AG04450 (cell line): ENCODE measurements around the gene ZFTA. TPM values are rescaled to one million over a fixed set of nuclear protein-coding genes. Genes with fewer than 3 reads are reported as not detected.

ENCODE experiments used
- CTCF ChIA-PET: fragments of 300-600, 350-600 bp; formaldehyde crosslinking; extraction: SDS; loops from one replicate; lab custom pipeline; 2022; ENCODE audit warnings: antibody characterized with exemption, inconsistent platforms; lab: Charles Lee
- POLR2A ChIA-PET: fragments of 350-600 bp; formaldehyde crosslinking; extraction: SDS; loops from one replicate; lab custom pipeline; 2021; ENCODE audit warnings: antibody characterized with exemption, inconsistent platforms; lab: Yijun Ruan, JAX
- DNase-seq: peaks from one replicate; pipeline ENCODE4 v3.0.0-alpha.2; 2011; ENCODE audit warnings: low read depth, low spot score
- H3K27ac ChIP-seq: one replicate; pipeline ENCODE4 v1.5.1; 2012; ENCODE audit warnings: low read depth, low read length, control low read depth
- H3K27me3 ChIP-seq: one replicate; pipeline ENCODE4 v1.6.0; 2012; ENCODE audit warnings: low read length; ENCODE audit not compliant: control insufficient read depth, insufficient read depth
- H3K4me3 ChIP-seq: 2 replicates; pipeline ENCODE4 v1.5.1; 2011; ENCODE audit warnings: mild to moderate bottlenecking, low read depth, low read length, control low read depth
- H3K9me3 ChIP-seq: 2 replicates; pipeline ENCODE4 v1.5.1; 2012; ENCODE audit warnings: low read length; ENCODE audit not compliant: control insufficient read depth, insufficient read depth
- polyA plus RNA-seq: library from polyadenylated mRNA; depleted of rRNA; stranded (reverse); fragments of >200 nt; gene quantifications from 2 replicates; pipeline ENCODE4 v1.2.3, GENCODE V29; 2011
- TF ChIP-seq, protein P1 (sequence below): IDR thresholded peaks from 2 replicates; pipeline ENCODE4 v1.5.1; 2011; ENCODE audit warnings: low read depth, low read length, control low read depth, inconsistent platforms

ZFTA gene
- polyA plus RNA-seq, 1 experiment: 8.6 TPM

DNA sequence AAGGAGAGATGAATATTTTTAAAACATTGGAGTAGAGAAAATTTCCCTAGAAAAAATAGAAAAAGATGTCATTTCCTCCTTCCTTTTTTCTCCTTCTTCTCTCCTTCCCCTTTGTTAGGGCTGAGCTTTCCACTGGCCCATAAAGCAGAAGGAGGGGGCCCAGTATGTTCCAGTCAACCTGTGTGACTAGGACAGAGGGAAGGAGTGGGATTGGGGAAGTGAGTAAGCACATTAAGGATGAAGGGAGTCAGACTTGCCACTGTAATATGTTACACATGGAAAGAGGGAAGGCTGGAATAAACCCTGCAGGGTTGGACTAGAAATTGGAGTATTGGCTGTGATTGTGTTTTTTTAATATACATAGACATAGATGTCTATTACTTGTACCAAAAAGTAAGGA, 24.6 kb upstream of the ZFTA start:
- TF ChIP-seq, protein P1, sequence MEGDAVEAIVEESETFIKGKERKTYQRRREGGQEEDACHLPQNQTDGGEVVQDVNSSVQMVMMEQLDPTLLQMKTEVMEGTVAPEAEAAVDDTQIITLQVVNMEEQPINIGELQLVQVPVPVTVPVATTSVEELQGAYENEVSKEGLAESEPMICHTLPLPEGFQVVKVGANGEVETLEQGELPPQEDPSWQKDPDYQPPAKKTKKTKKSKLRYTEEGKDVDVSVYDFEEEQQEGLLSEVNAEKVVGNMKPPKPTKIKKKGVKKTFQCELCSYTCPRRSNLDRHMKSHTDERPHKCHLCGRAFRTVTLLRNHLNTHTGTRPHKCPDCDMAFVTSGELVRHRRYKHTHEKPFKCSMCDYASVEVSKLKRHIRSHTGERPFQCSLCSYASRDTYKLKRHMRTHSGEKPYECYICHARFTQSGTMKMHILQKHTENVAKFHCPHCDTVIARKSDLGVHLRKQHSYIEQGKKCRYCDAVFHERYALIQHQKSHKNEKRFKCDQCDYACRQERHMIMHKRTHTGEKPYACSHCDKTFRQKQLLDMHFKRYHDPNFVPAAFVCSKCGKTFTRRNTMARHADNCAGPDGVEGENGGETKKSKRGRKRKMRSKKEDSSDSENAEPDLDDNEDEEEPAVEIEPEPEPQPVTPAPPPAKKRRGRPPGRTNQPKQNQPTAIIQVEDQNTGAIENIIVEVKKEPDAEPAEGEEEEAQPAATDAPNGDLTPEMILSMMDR: no peak
- POLR2A ChIA-PET: no interaction called here
- CTCF ChIA-PET: interaction anchor here (0.9 kb wide), 1 partner anchor 55 kb away, joined by 4 read pairs; no protein-coding TSS in a partner anchor

DNA sequence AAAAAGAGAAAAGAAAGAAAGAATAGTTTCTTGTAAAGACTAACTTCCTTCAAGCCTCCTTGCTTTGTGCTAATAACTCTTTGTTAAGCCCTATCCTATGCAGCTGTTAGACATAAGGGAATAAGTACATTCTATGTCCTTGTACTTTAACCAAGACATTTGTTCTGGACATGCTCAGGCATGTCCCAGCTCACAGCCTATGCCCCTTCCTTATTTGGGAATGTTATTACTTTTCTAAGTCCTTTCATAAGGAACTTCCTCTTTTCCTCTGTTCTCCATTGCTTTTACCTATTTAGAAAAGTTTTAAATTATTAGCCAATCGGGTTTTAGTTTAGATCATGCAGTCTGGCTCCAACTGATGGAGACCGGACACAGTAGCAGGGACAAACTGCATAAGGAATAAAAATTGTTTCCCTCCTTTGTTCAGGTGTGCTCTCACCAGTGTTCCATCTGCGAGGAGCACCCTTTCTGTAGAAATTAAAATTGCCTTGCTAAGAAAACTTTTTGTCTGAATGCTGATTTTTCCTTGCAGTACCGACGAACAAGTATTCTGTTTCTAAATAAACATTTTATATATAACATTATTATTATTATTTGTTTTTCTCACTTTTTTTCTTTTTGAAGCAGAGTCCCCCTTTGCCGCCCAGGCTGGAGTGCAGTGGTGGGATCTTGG, 23.1 kb upstream of the ZFTA start:
- ChIA-PET POLR2A (no interaction called here), CTCF (no interaction called here)
- no peak overlapping the region for H3K27ac ChIP-seq
- TF ChIP-seq, protein P1: no peak
- H3K4me3 ChIP-seq: no peak overlapping the region
- DNase-seq: no peak
- H3K9me3 ChIP-seq: peaks cover 16% of the 10 kb centered on the region
- no peaks in the 10 kb centered on the region for H3K27me3 ChIP-seq

More for the DNA sequence above, 24.6 kb upstream of the ZFTA start:
- Histone ChIP-seq H3K27ac (no peak overlapping the region), H3K27me3 (no peaks in the 10 kb centered on the region), H3K4me3 (no peak overlapping the region), H3K9me3 (peaks cover 16% of the 10 kb centered on the region)
- no peak for DNase-seq

DNA sequence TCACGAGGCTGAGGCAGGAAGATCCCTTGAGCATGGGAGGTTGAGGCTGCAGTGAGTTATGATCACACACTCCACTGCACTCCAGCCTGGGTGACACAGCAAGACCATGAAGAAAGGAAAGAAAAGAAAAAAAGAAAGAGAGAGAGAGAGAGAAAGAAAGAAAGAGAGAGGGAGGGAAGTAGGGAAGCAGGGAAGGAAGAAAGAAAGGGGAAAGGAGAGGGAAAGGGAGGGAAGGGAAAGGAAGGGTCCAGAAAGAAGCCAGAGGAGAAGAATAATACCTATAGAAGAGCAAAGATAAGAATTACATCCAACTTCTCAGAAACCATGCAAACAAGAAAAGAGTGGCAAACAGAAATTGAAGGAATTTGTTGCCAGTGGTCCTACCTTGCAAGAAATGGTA, 17.2 kb upstream of the ZFTA start:
- ChIA-PET POLR2A (no interaction called here), CTCF (interaction anchor here (0.7 kb wide), 1 partner anchor 215 kb away, joined by 3 read pairs; no protein-coding TSS in a partner anchor)

DNA sequence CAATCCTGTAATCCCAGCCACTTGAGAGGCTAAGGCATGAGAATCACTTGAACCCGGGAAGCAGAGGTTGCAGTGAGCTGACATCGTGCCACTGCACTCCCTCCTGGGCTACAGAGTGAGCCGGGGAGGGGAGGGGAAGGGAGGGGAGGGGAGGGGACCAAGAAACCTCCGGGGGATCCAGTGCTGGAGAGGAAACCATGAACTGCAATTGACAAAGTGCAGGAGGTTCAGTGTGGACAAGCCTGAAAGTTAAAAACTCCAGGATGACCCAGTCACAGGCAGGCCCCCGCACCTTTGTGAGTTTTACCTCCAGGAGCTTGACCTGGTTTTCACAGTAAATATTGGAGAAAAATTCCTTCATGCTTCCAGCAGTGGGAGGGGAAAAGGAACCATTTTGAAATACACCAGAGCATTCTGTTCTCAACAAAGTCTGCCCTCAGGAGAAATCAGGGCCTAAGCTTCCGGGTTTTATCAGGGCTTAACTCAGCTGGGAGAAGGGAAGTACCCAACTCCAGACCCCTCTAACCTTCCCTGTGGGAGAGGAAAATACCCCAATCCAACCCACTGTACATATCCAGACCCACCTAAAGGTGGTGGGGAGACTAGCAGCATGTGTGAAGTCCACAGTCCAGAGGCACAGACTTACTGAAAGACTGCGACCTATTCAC, 15.5 kb upstream of the ZFTA start:
- Histone ChIP-seq H3K27me3 (no peaks in the 10 kb centered on the region), H3K4me3 (no peak overlapping the region), H3K9me3 (no peaks in the 10 kb centered on the region; the same call in 1 of the 2 replicates), H3K27ac (no peak overlapping the region)
- TF ChIP-seq, protein P1: no peak
- ChIA-PET POLR2A (no interaction called here), CTCF (no interaction called here)
- no peak for DNase-seq

More for the DNA sequence above, 17.2 kb upstream of the ZFTA start:
- Histone ChIP-seq H3K27me3 (no peaks in the 10 kb centered on the region), H3K4me3 (no peak overlapping the region), H3K27ac (no peak overlapping the region), H3K9me3 (peaks cover 5% of the 10 kb centered on the region)
- DNase-seq: no peak
- TF ChIP-seq, protein P1: no peak

DNA sequence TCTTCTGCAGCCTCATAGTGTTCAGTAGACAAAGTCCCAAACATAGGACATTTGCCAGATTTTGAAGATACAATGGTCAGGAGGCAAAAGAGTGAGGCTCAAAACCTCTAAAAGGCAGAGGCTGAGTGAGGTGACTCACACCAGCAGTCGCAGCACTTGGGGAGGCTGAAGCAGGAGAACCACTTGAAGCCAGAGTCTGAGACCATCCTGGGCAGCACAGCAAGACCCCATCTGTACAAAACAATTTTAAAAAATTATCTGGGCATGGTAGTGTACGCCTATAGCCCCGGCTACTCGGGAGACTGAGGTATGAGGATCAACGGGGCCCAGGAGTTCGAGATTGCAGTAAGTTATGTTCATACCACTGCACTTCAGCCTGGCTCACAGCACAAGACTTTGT, 14.2 kb upstream of the ZFTA start:
- no peak for DNase-seq
- TF ChIP-seq, protein P1: no peak
- H3K27ac ChIP-seq: no peak overlapping the region
- POLR2A ChIA-PET: no interaction called here
- no peak overlapping the region for H3K4me3 ChIP-seq
- CTCF ChIA-PET: no interaction called here
- H3K9me3 ChIP-seq: no peaks in the 10 kb centered on the region
- no peaks in the 10 kb centered on the region for H3K27me3 ChIP-seq
